Hippocampal formation (tissue), 2 donors: ENCODE data around the gene TRMT112.
"Not testable (repeated sequence)": the region's sequence is repeated elsewhere in the genome, so short reads cannot be mapped to it uniquely, and the experiment has no call there.

Experiments
- DNase-seq, 2 donors: peaks; one replicate each; lab custom pipeline; 2025; lab: John Stamatoyannopoulos, UW

The TRMT112 gene

GRCh38 chr11:64312947-64313346 lies 4.4 kb downstream of the TRMT112 start:
- DNase-seq, result no peak

- not testable (repeated sequence) for DNase-seq
Observed at GRCh38 chr11:64307795-64308194, 9.6 kb downstream of the TRMT112 start.

- DNase-seq, result peak in 1 of 2 donors; percentile 21
Observed at GRCh38 chr11:64306876-64307622, 10.3 kb downstream of the TRMT112 start.

GRCh38 chr11:64306563-64306875 lies 10.8 kb downstream of the TRMT112 start:
- no peak for DNase-seq

GRCh38 chr11:64305691-64306562 lies 11.4 kb downstream of the TRMT112 start:
- peak in 1 of 2 donors; percentile 46 for DNase-seq

GRCh38 chr11:64305075-64305690 lies 12.2 kb downstream of the TRMT112 start, which contains the start of gene ESRRA:
Gene ESRRA, plus strand, starts transcription at chr11:64305524. Its CDS starts 1,656 bp downstream, at chr11:64307180.
- peak; percentile 97 to 99 for DNase-seq

- DNase-seq, result peak; percentile 78 to 88
Observed at GRCh38 chr11:64304316-64305072, 12.9 kb downstream of the TRMT112 start.

GRCh38 chr11:64304032-64304315 lies 13.4 kb downstream of the TRMT112 start:
- DNase-seq, result no peak

- DNase-seq, result no peak
Observed at GRCh38 chr11:64303109-64304031, 14.0 kb downstream of the TRMT112 start.

GRCh38 chr11:64299847-64300648 lies 17.3 kb downstream of the TRMT112 start, which contains the start of gene CATSPERZ:
Gene CATSPERZ, plus strand, starts transcription at chr11:64300358. Its CDS starts 53 bp downstream, at chr11:64300411.
- no peak for DNase-seq

GRCh38 chr11:64298966-64299846 lies 18.2 kb downstream of the TRMT112 start:
- DNase-seq, result peak in 1 of 2 donors; percentile 64

- DNase-seq, result no peak
Observed at GRCh38 chr11:64297699-64298358, 19.5 kb downstream of the TRMT112 start.

GRCh38 chr11:64296830-64297698 lies 20.3 kb downstream of the TRMT112 start:
- DNase-seq, result no peak

GRCh38 chr11:64296236-64296635 lies 21.1 kb downstream of the TRMT112 start:
- no peak for DNase-seq

- no peak for DNase-seq
Observed at GRCh38 chr11:64295760-64296159, 21.6 kb downstream of the TRMT112 start.

- no peak for DNase-seq
Observed at GRCh38 chr11:64294774-64295173, 22.6 kb downstream of the TRMT112 start.
